Measurements from ENCODE around the gene CADM1.

GRCh38 chr11:115155978-115156377 is 348.2 kb downstream of the CADM1 start:
- TF ChIP-seq EP300 (IDR thresholded peaks at IDR 0.05) (no peak), CTCF (IDR thresholded peaks at IDR 0.05) (no peak)
